Measurements from ENCODE around the gene ZNF584. TPM values are rescaled to one million over a fixed set of nuclear protein-coding genes. Genes with fewer than 3 reads are reported as not detected.

Gene ZNF584
- total and polyA plus RNA-seq, 2 experiments from 2014 or later = 2.3 to 8.1 TPM

GRCh38 chr19:58455306-58455705 is 46.9 kb downstream of the ZNF584 start:
- Mint-ChIP-seq H3K36me3 (ENCODE audit: low read depth) (peaks cover 3% of the 10 kb centered on the region; the same call in 1 of the 3 replicates), H3K27me3 (ENCODE audit: insufficient read depth, low read depth, poor library complexity) (peaks cover 24% of the 10 kb centered on the region), H3K4me1 (peaks cover 5% of the 10 kb centered on the region; the same call in 2 of the 3 replicates), H3K27ac (no peak overlapping the region), H3K9me3 (peaks cover 9% of the 10 kb centered on the region; the same call in 2 of the 3 replicates), H3K4me3 (no peak overlapping the region)
- H3F3A ChIP-seq (replicated peaks; ENCODE audit: low read depth) = 0 out of 2 replicates have a peak, but pooled peaks cover 3% of the 10 kb centered on the region
- H3K27me3 ChIP-seq (ENCODE audit: insufficient read depth) = peaks cover 12% of the 10 kb centered on the region
- DNase-seq (ENCODE audit: low spot score) = no peak
- TF ChIP-seq, protein P1, sequence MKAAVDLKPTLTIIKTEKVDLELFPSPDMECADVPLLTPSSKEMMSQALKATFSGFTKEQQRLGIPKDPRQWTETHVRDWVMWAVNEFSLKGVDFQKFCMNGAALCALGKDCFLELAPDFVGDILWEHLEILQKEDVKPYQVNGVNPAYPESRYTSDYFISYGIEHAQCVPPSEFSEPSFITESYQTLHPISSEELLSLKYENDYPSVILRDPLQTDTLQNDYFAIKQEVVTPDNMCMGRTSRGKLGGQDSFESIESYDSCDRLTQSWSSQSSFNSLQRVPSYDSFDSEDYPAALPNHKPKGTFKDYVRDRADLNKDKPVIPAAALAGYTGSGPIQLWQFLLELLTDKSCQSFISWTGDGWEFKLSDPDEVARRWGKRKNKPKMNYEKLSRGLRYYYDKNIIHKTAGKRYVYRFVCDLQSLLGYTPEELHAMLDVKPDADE (IDR thresholded peaks at IDR 0.05) = no peak
- TF ChIP-seq REST (IDR thresholded peaks at IDR 0.05; ENCODE audit: unreplicated experiment) (no peak), EZH2phosphoT487 (IDR thresholded peaks at IDR 0.05; ENCODE audit: unreplicated experiment) (no peak), ZNF114 (CRISPR knock-in tag; IDR thresholded peaks at IDR 0.05) (no peak), POLR2AphosphoS5 (IDR thresholded peaks at IDR 0.05; ENCODE audit: low read depth) (no peak), JUNB (IDR thresholded peaks at IDR 0.05; ENCODE audit: unreplicated experiment) (no peak), EZH2 (IDR thresholded peaks at IDR 0.05; ENCODE audit: low read depth, unreplicated experiment) (no peak)
- H3K36me3 ChIP-seq (ENCODE audit: insufficient read depth) = no peaks in the 10 kb centered on the region
- H3K4me2 ChIP-seq = no peak overlapping the region
- no peak for ATAC-seq
- peaks cover 4% of the 10 kb centered on the region; the same call in 1 of the 2 replicates for H3K9me2 ChIP-seq (ENCODE audit: insufficient read depth)
- H2AFZ ChIP-seq = no peak overlapping the region
- H3K4me1 ChIP-seq (ENCODE audit: insufficient read depth) = no peaks in the 10 kb centered on the region; the same call in 1 of the 2 replicates
- no peak overlapping the region for H3K27ac ChIP-seq (ENCODE audit: low read depth)
- no peak overlapping the region for H3K4me3 ChIP-seq
- H4K20me1 ChIP-seq (replicated peaks; ENCODE audit: insufficient read depth) = no peaks in the 10 kb centered on the region
- H3K79me2 ChIP-seq (replicated peaks; ENCODE audit: insufficient read depth) = no peaks in the 10 kb centered on the region

GRCh38 chr19:58456111-58456510 is 47.7 kb downstream of the ZNF584 start:
- Mint-ChIP-seq H3K4me3 (no peak overlapping the region), H3K27me3 (ENCODE audit: insufficient read depth, low read depth, poor library complexity) (peaks cover 16% of the 10 kb centered on the region), H3K27ac (no peak overlapping the region), H3K9me3 (peaks cover 2% of the 10 kb centered on the region; the same call in 1 of the 3 replicates), H3K4me1 (peaks cover 3% of the 10 kb centered on the region; the same call in 2 of the 3 replicates), H3K36me3 (ENCODE audit: low read depth) (no peaks in the 10 kb centered on the region; the same call in 2 of the 3 replicates)
- Histone ChIP-seq H4K20me1 (replicated peaks; ENCODE audit: insufficient read depth) (no peaks in the 10 kb centered on the region), H3K27me3 (ENCODE audit: insufficient read depth) (peaks cover 4% of the 10 kb centered on the region; the same call in 1 of the 2 replicates), H3K4me3 (no peak overlapping the region), H3K4me1 (ENCODE audit: insufficient read depth) (no peaks in the 10 kb centered on the region; the same call in 1 of the 2 replicates), H3K9me2 (ENCODE audit: insufficient read depth) (peaks cover 4% of the 10 kb centered on the region; the same call in 1 of the 2 replicates), H3K79me2 (replicated peaks; ENCODE audit: insufficient read depth) (no peaks in the 10 kb centered on the region), H3K4me2 (no peak overlapping the region), H2AFZ (no peak overlapping the region), H3K27ac (ENCODE audit: low read depth) (no peak overlapping the region), H3F3A (replicated peaks; ENCODE audit: low read depth) (no peaks in the 10 kb centered on the region), H3K36me3 (ENCODE audit: insufficient read depth) (no peaks in the 10 kb centered on the region)
- TF ChIP-seq CREB1 (CRISPR knock-in tag; IDR thresholded peaks at IDR 0.05; ENCODE audit: low read depth) (no peak), NANOG (IDR thresholded peaks at IDR 0.05; ENCODE audit: borderline replicate concordance) (no peak), ZNF114 (CRISPR knock-in tag; IDR thresholded peaks at IDR 0.05) (no peak), STAT1 (IDR thresholded peaks at IDR 0.05; ENCODE audit: unreplicated experiment) (no peak), EZH2phosphoT487 (IDR thresholded peaks at IDR 0.05; ENCODE audit: unreplicated experiment) (no peak), ZNF331 (CRISPR knock-in tag; IDR thresholded peaks at IDR 0.05; ENCODE audit: low read depth) (no peak), REST (IDR thresholded peaks at IDR 0.05; ENCODE audit: unreplicated experiment) (no peak), JUNB (IDR thresholded peaks at IDR 0.05; ENCODE audit: unreplicated experiment) (no peak)
- TF ChIP-seq, protein P2, sequence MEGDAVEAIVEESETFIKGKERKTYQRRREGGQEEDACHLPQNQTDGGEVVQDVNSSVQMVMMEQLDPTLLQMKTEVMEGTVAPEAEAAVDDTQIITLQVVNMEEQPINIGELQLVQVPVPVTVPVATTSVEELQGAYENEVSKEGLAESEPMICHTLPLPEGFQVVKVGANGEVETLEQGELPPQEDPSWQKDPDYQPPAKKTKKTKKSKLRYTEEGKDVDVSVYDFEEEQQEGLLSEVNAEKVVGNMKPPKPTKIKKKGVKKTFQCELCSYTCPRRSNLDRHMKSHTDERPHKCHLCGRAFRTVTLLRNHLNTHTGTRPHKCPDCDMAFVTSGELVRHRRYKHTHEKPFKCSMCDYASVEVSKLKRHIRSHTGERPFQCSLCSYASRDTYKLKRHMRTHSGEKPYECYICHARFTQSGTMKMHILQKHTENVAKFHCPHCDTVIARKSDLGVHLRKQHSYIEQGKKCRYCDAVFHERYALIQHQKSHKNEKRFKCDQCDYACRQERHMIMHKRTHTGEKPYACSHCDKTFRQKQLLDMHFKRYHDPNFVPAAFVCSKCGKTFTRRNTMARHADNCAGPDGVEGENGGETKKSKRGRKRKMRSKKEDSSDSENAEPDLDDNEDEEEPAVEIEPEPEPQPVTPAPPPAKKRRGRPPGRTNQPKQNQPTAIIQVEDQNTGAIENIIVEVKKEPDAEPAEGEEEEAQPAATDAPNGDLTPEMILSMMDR (conservative IDR thresholded peaks at IDR 0.05; ENCODE audit: low read depth in 2 of 2) = no peak
- TF ChIP-seq, protein P1 (IDR thresholded peaks at IDR 0.05) = no peak
- ATAC-seq (no peak), DNase-seq (ENCODE audit: low spot score) (no peak)

All from GM23338 (cell line).